Hematopoietic multipotent progenitor cell treated with erythropoietin and hydrocortisone succinate and interleukin-3 and kit ligand, for 15 days (in vitro differentiated cells): ENCODE results near the gene UBR4.

Experiments
- DNase-seq: peaks from one replicate; pipeline ENCODE4 v3.0.0-alpha.2; 2015; ENCODE audit warnings: low spot score

UBR4 gene

DNA sequence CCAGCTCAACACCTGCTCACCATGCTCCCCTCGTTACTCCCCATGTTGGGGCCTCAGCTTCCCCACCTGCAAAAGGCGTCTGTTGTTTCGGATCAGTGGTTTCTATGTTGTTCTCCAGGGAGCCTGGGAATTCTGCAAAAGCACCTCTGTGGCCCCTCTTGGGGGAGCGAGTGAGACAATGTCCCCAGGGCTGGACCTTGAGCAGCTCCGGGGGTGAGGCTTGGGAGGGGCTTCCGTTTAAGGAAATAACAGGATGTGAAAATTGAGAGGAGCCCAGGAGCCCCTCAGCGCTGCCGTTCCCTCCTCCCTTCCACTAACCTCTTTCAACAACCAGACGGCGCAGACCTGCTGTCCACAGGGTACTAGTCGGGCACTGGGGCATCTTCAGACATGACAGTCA is 155.1 kb downstream of the UBR4 start:
- no peak for DNase-seq

DNA sequence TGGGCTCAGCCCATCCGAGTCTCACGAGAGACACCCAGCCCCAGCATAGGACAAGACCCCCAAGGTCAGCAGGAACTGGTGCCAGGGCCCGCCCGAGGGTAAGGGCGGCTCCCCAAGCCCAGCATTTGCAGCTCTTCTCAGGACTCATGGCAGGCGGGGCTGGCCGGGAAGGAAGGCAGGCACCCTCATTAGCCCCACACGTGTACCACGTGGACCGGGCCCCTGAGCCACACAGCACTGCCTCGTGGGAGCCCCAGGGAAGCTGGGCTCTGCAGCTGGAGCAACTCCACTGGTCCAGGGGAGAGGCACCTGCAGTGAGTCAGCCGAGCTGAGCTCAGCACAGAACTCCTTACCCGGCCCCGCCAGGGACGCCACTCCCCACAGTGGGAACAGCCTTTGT is 155.8 kb downstream of the UBR4 start:
- no peak for DNase-seq

DNA sequence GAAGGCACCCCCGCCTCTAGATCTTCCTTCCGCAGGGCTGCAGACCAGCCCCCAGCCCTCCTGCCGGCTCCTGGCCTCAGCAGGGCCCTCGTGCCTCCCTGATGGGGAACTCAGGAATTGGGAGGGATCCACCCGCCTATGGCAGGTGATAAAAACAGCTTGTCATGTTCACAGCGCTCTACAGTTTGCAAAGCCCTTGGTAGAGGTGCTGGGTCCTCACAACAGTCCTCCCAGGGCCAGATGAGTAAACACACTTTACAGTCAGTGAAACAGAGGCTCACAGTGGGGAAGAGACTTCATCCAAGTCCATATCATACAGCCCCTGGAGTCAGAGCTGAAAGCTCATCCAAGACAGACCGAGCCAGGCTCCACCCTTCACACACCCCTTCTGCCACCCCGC is 156.6 kb downstream of the UBR4 start:
- DNase-seq: no peak

DNA sequence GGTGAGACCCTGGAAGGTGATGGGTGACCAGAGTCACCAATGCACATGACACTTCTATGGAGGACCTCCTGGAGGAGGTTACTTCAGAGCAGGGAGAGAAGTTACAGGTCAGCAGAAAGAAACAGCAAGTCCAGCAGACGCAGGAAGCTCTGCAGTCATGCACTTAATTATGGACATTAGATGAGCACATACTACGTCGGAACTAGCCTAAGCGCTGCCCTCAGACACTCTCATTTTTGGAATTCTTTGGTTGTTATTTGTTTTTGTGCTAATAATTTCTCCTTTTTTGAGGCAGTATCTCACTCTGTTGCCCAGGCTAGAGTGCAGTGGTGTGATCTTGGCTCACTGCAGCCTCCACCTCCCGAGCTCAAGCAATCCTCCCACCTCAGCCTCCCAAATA is 160.3 kb downstream of the UBR4 start:
- DNase-seq: no peak

DNA sequence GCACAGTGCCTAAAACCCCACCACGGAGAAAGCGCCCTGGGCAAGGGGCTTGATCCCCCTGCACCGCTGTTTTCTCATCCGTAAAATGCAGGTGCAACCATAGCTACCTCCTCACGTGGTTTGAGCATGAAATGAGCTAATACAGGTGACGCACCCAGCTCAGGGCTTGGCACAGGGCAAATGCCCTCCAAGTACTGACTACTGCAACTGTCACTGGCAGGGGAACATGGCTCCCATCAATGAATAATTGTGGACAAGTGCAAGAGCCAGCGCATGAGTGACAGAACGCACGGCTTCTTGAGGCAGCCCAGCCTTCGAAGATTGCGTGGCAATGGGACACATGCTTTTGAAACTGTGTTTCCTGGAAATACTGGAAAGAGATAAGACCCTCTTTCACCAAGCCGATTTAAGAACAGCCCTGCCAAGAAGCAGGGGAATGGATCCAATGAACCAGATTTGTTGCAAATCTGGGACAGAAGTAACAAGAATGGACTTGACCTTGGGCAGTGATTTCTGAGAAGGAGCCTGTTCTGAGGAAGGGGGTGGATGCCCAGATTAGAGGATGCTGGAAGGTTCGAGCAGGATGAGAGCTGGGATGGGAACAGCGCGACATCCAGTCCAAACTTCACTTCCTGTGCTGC is 160.8 kb downstream of the UBR4 start:
- DNase-seq: no peak

DNA sequence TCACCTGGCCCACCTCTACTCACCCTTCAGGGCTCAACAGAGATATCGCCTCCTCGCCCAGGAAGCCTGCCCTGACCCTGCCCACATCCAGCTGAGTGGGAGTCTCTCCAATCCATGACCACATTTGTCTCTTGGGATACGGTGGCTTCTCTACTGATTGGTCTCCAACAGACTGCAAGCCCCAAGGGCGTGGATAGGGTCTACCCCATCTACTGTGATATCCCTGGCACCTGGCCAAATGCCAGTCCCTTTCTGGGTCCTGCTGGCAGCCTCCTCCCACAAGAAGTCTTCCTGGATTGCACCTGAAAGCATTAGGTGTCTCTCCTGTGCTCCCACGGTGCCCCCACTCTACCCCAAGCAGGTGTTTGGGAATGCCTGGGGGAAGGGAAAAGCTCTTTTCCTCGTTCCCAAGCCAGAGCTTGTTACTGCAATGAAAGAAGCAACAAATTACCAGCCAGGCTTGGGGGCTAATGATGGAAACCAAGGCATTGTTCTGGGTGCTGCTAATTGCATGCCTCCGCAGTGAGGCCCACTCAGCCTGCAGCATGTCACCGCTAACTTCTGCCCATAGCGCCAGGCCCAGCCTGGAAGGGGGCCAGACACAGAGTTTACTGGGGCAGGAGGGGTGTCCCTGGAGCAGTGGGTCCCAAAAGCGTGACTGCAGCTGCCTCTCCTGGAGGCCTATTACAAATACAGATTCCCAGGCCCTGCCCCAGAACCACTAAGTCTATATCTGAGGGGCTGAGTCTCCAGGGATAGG is 162.9 kb downstream of the UBR4 start:
- DNase-seq: no peak

DNA sequence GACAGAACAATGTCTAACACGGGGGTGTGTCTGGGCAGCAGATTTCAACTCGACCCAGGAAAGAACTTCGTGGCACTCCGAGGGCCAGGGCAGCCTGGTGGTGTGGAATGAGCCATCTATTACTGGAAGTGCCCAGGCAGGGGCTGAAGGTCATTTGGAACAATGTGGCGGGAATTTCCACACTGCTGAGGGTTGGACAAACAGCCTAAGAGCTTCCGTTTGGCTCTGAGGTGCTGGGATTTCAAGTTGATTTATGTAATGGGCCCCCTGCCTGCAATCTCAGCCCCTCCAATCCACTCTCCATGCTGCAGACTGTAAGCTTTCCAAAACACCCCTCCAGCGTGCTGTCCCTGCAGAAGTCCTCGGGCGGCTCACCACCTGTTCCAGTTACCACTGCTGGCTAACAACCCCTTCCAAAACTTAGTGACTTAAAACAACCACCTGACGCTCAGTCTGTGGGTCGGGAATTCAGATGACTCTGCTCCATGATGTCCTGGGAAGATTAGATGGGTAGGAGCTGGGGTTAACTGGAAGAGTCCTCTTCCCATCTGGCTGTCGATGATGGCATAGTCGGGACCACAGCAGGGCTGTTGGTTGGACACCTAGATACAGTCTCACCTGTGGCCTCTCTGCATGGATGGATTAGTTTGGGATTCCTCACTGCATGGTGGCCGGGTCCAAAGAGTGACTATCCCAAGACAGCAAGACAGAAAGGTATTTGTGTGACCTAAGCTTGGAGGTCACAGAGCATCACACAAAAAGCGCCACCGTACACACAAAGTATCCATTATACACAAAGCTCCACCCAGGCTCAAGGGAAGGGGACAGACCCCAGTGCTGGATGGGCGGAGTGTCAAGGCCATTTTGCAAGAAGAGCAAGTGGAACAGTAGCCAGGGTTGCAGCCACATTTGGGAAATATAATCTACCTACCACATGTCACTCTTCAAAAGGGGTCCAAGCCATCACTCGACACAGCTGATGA is 163.9 kb downstream of the UBR4 start:
- no peak for DNase-seq

DNA sequence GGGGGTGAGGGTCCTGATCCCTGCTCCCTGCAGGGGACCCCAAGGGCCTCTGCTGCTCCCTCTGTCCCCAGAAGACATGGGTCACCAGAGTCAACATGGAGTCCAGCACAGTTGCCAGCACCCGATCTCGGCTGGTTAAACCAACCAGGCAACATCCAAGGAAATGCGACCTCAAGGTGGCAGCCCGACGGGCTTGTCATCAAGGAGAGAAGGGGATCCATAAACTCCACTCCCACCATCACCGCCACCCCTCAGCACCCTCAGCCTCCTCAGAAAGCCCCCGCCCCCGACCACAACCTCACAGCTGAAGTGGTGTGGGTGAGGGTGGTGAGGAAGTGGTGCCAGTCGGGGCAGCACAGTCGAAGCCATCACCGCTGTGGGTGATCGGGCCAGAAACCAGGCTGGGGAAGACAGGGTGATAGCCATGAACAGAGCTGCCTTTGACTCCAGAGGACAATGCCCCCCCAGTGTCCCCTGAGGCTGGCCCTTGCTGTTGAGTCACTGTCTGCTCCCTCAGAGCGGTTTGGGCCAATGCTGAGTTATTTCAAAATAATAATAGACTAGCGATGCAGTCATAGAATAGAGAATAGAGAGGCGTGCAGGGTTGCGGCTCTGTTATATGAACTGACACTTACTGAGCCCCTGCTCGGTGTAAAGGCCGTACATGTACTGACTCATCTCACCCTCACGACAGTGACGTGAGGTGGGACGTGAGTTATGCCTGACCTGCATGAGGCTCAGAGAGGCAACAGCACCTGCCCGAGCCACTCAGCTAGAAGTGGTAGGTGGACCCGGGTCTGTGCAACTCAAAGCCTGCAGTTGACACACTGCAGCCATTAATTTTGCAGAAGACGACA is 164.9 kb downstream of the UBR4 start:
- no peak for DNase-seq

DNA sequence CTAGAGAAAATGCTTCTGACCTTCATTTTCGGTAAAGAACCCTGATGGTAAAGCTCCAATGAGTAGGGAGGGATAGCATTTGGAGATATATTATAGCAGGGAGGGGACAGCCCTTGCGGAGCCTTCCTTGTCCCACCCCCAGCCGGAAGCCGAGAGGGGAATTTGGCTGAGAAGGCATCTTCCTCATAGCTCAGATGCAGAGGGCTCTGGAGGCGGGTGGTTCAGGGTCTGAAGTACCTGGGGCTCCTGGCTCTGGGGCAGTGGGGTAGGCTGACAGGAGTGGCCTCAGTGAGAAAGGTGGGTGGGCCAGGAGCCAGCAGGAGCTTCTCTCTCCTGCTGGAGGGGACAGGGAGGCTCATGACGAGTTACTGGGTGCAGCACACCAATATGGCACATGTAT is 165.6 kb downstream of the UBR4 start:
- DNase-seq: no peak

DNA sequence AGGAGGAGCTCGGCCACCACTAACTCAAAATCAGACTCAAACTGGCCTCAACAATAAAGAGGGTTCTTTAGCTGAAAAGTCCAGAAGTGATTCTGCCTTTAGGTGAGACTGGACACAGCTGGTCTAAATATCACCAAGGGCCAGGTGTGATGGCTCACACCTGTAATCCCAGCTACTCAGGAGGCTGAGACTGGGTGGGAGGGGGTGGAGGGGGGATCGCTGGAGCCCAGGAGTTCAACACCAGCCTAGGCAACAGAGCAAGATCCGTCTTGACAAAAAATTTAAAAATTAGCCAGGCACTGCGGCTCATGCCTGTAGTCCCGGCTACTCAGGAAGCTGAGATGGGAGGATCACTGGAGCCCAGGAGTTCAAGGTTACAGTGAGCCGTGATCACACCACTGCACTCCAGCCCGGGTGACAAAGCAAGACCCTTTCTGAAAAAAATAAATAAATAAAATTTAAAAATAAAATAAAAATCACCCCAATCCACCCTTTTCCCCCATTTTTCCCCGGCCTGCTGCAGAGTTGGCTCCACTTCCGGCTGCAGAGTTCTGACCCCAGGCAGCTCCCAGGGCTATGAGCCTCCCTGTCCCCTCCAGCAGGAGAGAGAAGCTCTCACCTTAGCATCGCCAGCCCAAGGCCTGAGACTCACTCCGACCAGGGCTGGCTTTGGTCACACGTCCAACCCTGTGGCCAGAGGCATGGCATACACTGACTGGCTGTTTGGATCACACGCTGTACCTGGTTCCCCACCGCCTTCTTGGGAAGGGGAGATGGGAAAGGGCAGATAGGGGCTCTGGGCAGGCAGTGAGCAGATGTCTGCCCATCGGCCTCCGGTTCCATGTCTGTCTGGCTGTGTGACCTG is 166.3 kb downstream of the UBR4 start:
- no peak for DNase-seq

DNA sequence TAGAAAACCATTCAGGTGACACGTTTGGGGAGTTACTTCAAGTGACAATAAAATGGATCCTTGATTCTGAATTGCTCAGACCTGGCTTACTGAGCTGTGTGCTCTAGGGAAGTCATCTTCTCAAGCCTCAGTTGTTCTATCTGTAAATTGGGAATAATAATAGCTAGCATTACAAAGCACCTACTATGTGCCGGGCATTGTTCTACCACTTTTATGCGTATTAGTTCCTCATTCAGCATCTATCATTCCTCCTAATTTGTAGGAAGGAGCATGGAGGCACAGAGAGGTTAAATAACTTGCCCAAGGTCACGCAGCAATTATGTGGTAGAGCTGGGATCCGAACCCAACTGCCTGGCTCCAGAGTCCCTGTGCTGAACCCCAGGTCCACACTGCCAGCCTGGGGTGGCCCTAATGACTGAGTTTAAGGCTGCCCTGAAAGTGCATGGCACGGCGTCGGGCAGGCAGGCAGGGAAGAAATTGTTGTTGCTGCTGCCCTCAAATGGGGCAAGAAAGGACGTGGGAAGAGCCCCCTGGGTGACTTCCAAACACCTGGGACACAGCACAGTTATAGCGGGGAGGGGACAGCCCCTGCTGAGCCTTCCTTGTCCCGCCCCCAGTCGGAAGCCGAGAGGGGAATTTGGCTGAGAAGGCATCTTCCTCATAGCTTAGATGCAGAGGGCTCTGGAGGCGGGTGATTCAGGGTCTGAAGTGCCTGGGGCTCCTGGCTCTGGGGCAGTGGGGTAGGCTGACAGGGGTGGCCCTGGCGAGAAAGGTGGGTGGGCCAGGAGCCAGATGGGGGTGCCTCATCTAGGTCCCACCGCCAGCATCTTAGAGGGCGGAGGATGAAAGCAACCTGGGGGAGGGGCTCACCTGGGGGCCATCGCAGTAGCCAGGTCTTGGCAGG is 167.1 kb downstream of the UBR4 start:
- DNase-seq: no peak

DNA sequence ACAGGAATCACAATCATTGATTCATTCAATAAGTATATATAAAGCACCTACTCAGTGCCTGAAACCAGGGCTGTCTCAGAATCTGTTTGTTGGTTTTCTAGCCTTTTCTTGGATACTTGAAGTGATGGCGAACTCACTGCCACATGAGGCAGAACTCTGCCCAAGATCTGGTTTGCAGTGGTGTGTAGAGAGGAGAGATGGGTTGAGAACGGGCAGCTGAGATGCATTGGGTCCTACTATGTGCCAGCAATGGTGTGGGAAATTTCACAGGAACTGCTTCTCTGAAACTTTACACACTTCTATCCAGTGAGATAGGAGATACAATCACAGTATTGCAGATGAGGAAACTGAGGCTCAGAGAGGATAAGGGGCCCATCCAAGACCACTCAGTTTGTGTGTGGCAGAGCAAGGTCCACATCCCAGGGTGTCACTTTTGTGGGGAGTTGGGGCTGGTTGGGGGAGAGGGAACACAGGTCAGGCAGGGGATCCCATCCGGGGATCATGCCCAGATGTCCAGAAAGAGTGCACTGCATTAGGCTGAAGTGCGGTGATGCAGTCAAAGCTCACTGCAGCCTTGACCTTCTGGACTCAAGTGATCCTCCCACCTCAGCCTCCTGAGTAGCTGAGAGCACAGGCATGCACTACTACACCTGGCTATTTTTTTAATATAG is 169.9 kb downstream of the UBR4 start:
- DNase-seq: no peak

DNA sequence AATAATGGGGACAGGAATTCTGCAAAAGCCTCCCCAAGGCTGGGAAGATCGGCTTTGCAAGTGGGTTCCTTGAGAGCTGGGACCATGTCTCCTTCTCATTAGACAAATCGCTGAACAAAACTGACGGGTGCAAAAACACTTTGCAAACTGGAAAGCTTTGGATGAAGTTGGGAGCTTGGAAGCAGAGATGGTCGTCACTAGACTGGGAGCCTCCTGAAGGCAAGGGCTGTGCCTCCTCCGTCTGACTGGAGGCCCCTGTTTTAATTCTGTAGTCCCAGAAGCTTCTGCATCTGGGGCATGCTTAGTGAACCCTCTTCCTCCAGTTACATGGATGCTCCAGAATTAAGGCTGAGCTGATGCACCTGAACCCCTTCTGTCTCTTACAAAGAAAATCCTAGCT is 171.3 kb downstream of the UBR4 start:
- no peak for DNase-seq

DNA sequence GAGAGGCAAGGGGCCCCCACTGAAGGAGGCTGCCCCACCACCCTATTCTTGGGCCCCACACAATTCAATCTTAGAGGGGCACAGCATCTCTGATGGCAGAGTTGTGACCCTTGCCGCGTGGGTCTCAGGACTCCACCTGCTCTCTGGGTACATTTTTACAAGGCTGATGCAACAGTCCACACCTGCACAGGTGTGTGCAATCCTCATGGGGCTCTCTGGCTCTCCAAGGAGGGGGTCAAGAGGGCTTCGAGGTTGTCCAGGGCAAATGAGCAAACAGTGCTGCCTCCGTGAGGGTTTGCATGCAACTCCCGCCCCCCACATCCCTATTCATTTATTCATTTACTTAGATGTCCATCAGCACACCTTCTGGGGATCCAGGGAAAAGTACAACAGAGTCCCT is 172.0 kb downstream of the UBR4 start:
- DNase-seq: no peak

DNA sequence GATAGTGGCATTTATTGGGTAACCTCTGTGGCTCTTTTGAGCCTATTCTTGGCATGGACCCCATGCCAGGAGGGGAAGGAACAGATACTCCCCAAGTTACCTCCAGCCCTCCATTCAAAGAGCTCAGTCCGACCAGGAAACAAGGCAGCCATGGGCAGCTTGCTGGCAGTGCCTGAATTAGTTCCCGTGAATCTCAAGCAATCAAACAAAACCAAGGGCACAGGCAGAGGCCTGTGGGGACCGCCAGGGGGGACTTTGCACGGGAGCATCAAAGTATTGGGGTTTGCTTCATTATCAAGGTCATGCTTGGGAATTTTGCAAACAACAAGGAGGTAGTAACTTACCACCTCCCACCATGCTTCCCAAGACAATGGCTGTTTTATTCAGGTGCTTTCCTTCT is 172.4 kb downstream of the UBR4 start:
- DNase-seq: no peak

DNA sequence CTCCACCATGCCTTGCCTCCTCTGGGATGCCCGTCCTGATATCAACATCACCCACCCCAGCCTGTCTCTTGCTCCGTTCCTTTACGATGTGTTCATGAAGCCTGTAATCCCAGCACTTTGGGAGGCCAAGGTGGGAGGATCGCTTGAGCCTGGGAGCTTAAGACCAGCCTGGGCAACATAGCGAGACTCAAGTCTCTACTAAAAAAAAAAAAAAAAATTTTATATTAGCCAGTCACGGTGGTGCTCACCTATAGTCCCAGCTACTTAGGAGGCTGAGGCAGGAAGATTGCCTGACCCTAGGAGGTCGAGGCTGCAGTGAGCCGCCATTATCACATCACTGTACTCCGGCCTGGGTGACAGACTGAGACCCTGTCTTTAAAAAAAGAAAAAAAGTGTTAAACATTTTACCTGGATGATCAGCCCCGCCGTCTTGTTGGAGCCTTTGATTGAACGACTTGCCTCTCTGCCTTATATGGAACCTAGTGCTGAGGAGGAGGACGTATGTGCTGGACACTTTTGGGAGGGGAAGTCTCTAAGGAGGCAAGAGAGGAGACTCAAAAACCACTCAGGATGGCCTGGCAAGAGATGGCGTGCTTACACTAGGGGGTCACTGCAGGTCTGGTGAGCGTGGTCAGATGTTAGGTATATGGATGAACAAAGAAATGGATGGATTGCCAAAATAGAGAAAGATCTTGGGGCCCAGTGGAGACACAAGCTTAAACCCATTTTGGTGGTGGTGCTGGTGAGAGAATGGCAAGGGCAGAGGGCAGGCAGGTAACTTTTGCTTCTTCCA is 173.1 kb downstream of the UBR4 start:
- no peak for DNase-seq

DNA sequence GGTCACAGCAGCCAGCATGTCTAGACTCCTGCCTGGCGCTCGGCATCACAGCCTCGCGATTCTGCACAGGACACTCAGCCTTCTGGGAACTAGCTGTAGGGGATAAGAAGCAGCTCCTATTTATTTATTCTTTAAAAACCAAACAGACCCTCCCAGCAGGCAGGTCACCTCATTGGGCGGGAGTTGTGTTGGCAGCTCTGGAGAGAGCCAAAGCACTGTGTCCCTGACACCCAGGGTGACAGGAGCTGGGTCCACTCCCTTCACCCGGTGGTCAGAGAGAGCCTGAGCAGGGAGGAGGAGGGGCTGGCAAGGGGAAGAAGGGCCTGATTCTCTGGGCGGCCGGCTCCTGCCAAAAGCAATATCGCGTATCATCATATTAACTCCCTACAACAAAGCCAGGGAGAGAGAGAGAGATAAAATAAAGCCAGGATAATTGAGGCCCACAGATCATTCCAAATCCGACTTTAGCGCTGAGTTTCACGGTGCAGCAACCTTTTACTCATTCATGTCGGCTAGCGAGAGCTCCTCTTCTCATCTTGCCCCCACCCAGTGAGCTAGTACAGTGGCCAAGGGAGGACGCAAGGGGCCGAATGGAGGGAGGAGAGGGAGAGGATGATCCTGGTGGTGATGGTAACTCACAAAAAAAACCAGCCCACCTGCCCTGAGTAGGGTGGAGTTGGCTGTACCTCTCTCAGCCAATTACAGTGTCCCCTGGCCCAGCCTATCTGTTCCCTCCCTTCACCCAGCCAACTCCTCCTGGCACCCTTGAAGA is 173.8 kb downstream of the UBR4 start:
- DNase-seq: no peak
